GM21360 (cell line): ENCODE measurements around the gene ARL1.
A peak's percentile ranks its signal among the peaks of the same experiment; 100 is the strongest.
"Not testable (repeated sequence)": the region's sequence is repeated elsewhere in the genome, so short reads cannot be mapped to it uniquely, and the experiment has no call there.

Experiments
- ATAC-seq: cut with Tn5 transposase; IDR thresholded peaks from one replicate; pipeline ENCODE4 v1.9.1; 2021; ENCODE audit warnings: mild to moderate bottlenecking, moderate library complexity; ENCODE audit not compliant: unreplicated experiment

ARL1 gene

GRCh38 chr12:101407436-101408345, at the start of gene ARL1:
TSS of gene ARL1 (minus strand) at chr12:101407772. CDS start at chr12:101407645, 127 bp downstream.
- peak; percentile 70 for ATAC-seq

- no peak for ATAC-seq
Observed at GRCh38 chr12:101455685-101456084, 48.1 kb upstream of the ARL1 start.

GRCh38 chr12:101441461-101442224, 34.1 kb upstream of the ARL1 start:
- ATAC-seq, result no peak

- ATAC-seq, result no peak
Observed at GRCh38 chr12:101439236-101439635, 31.7 kb upstream of the ARL1 start.

GRCh38 chr12:101436136-101436535, 28.6 kb upstream of the ARL1 start:
- no peak for ATAC-seq

GRCh38 chr12:101430456-101430855, 22.9 kb upstream of the ARL1 start:
- ATAC-seq, result no peak

- ATAC-seq, result no peak
Observed at GRCh38 chr12:101424620-101425019, 17.0 kb upstream of the ARL1 start.

- not testable (repeated sequence) for ATAC-seq
Observed at GRCh38 chr12:101422066-101422465, 14.5 kb upstream of the ARL1 start.

- ATAC-seq, result no peak
Observed at GRCh38 chr12:101415228-101415627, 7.7 kb upstream of the ARL1 start.

GRCh38 chr12:101414533-101415119, 7.1 kb upstream of the ARL1 start:
- peak; percentile 59 for ATAC-seq

- ATAC-seq, result not testable (repeated sequence)
Observed at GRCh38 chr12:101410169-101410568, 2.6 kb upstream of the ARL1 start.

- ATAC-seq, result peak; percentile 16
Observed at GRCh38 chr12:101407049-101407435, 530 bp downstream of the ARL1 start.

- not testable (repeated sequence) for ATAC-seq
Observed at GRCh38 chr12:101391181-101391580, 16.4 kb downstream of the ARL1 start.

GRCh38 chr12:101379149-101379548, 28.4 kb downstream of the ARL1 start:
- no peak for ATAC-seq

- no peak for ATAC-seq
Observed at GRCh38 chr12:101375573-101375972, 32.0 kb downstream of the ARL1 start.

- no peak for ATAC-seq
Observed at GRCh38 chr12:101372431-101372830, 35.1 kb downstream of the ARL1 start.

GRCh38 chr12:101368016-101368415, 39.6 kb downstream of the ARL1 start:
- no peak for ATAC-seq

- no peak for ATAC-seq
Observed at GRCh38 chr12:101361455-101361854, 46.1 kb downstream of the ARL1 start.

- no peak for ATAC-seq
Observed at GRCh38 chr12:101356794-101357193, 50.8 kb downstream of the ARL1 start.

- no peak for ATAC-seq
Observed at GRCh38 chr12:101351682-101352081, 55.9 kb downstream of the ARL1 start.

- ATAC-seq, result no peak
Observed at GRCh38 chr12:101343893-101344292, 63.7 kb downstream of the ARL1 start.
